ENCODE results near the gene CRTAC1. TPM values are rescaled to one million over a fixed set of nuclear protein-coding genes. Genes with fewer than 3 reads are reported as not detected.
A peak's percentile ranks its signal among the peaks of the same experiment; 100 is the strongest.

CRTAC1 gene
- total and polyA plus RNA-seq, 12 donors = 0.09 to 1.4 (median 0.48) TPM; not detected in 4

DNA sequence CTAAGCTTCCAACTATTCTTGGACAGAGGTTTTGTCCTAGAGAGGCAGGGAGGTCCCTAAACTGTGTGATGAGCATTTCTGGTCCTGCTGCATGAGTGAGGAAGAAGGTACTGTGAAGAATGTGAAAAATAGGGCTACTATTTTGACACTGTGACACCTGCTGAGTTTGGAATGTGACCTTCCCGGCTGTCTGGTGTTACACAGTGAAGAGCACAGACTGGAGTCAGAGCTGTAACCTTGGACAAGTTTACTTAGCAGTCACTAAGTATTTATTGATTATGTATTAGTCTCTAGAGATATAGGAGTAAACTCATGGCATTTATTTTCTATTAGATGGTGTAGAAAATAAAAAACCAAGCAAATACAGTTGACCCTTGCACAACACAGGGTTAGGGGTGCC is 168.5 kb downstream of the CRTAC1 start:
- no peaks in the 10 kb centered on the region for H3K4me1 ChIP-seq (replicated peaks in 1 of 2)
- 8 to 23% (median 19%) methylated on average over 1 of the region's 1 CpG for WGBS, 4 donors
- no peaks in the 10 kb centered on the region for H3K36me3 ChIP-seq (replicated peaks in 1 of 2)
- no peaks in the 10 kb centered on the region for H3K9me3 ChIP-seq (replicated peaks in 1 of 3)
- peak overlapping the region in 1 of 5 donors; percentile 18 for H3K27ac ChIP-seq
- TF ChIP-seq CTCF (IDR thresholded peaks at IDR 0.05) = no peak
- TF ChIP-seq POLR2A (IDR thresholded peaks at IDR 0.05) = no peak
- no peak overlapping the region for H3K4me3 ChIP-seq
- intact Hi-C loops (cut with DNase I) = no loop called here
- no peaks in the 10 kb centered on the region for H3K27me3 ChIP-seq
- DNase-seq = no peak

- TF ChIP-seq CTCF (IDR thresholded peaks at IDR 0.05) = no peak
- no peak for TF ChIP-seq POLR2A (IDR thresholded peaks at IDR 0.05)
- WGBS, 4 donors = 76 to 85% (median 82%) methylated on average over 3 of the region's 3 CpGs
- peak; percentile 51 to 81 (median 66) for DNase-seq
- intact Hi-C loops (cut with DNase I) = no loop called here
- Histone ChIP-seq H3K27ac (peak overlapping the region in 1 of 5 donors; percentile 18), H3K27me3 (no peaks in the 10 kb centered on the region), H3K4me3 (no peak overlapping the region), H3K9me3 (replicated peaks in 1 of 3) (no peaks in the 10 kb centered on the region), H3K4me1 (replicated peaks in 1 of 2) (no peaks in the 10 kb centered on the region), H3K36me3 (replicated peaks in 1 of 2) (no peaks in the 10 kb centered on the region)
Observed at GRCh38 chr10:97861097-97861750, 169.2 kb downstream of the CRTAC1 start.

DNA sequence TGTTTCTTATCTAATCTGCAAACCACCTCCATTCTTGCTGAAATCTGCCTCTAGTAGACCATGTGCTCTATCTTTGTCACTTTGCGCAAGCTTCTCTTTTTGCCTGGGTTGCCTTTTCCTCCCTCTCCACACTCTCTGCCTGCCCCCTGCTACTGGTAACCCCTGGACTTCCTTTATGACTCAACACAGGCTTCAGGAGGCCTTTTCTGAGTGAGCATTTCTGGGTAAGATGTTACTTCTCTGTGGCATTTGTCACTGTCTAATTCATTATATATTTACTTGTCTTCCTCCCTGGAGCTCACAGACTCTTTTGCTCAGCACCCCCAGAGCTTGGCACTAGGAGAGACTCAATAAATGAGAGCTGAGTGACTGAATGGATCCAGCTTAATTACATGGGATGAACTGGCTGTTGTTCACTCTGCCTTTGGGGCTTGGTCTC is 172.4 kb downstream of the CRTAC1 start:
- 74 to 84% (median 80%) methylated on average over 1 of the region's 1 CpG for WGBS, 4 donors
- no peak for DNase-seq
- Histone ChIP-seq H3K4me3 (no peak overlapping the region), H3K27me3 (no peaks in the 10 kb centered on the region), H3K27ac (no peak overlapping the region), H3K9me3 (replicated peaks in 1 of 3) (no peaks in the 10 kb centered on the region), H3K4me1 (replicated peaks in 1 of 2) (no peaks in the 10 kb centered on the region), H3K36me3 (replicated peaks in 1 of 2) (no peaks in the 10 kb centered on the region)
- no peak for TF ChIP-seq CTCF (IDR thresholded peaks at IDR 0.05)
- TF ChIP-seq POLR2A (IDR thresholded peaks at IDR 0.05) = no peak
- intact Hi-C loops (cut with DNase I) = no loop called here

DNA sequence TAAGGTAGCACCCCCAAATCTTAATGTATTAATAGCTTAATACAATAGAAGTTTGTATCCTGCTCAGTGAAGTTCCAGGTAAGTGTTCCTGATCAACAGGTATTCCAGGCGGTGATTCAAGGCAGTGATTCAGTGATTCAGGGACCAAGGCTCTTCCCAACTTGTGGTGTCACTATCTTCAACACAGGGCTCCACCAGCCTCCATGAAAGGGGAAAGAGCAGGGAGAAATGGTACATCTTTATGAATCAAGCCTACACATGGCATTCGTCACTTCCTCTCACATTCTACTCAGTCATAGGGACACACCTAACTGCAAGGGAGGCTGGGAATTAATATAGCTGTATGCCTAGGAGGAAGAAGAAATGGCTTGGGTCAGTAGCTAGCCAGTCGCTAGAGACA is 175.7 kb downstream of the CRTAC1 start:
- H3K27ac ChIP-seq = no peak overlapping the region
- DNase-seq = no peak
- H3K36me3 ChIP-seq (replicated peaks in 1 of 2) = no peaks in the 10 kb centered on the region
- peaks cover 3% of the 10 kb centered on the region for H3K27me3 ChIP-seq
- peaks cover 0 to 5% of the 10 kb centered on the region in 2 donors for H3K4me1 ChIP-seq (replicated peaks in 1 of 2)
- WGBS, 4 donors = 88 to 95% (median 91%) methylated on average over 3 of the region's 3 CpGs
- TF ChIP-seq CTCF (IDR thresholded peaks at IDR 0.05) (no peak), POLR2A (IDR thresholded peaks at IDR 0.05) (no peak)
- intact Hi-C loops (cut with DNase I) = no loop called here
- no peaks in the 10 kb centered on the region for H3K9me3 ChIP-seq (replicated peaks in 1 of 3)
- H3K4me3 ChIP-seq = no peak overlapping the region
